SU-DHL-6 (cell line): ENCODE measurements around the gene SLC1A1.

ENCODE experiments used
- H2AFZ ChIP-seq: fragments of 200-600 bp; sonication (generic); 2 replicates; pipeline ENCODE4 v1.6.1; 2014; ENCODE audit warnings: low read depth, mild to moderate bottlenecking, moderate library complexity, mixed read lengths, antibody characterized with exemption, low read length; ENCODE audit not compliant: severe bottlenecking
- H3F3A ChIP-seq: fragments of 200-600 bp; shearing (Covaris generic); 2 replicates; pipeline ENCODE4 v1.6.0; 2016; ENCODE audit warnings: antibody characterized with exemption, mild to moderate bottlenecking; ENCODE audit not compliant: insufficient read depth
- H3K27ac ChIP-seq: fragments of 200-600 bp; sonication (generic); 2 replicates; pipeline ENCODE4 v1.5.1; 2016; ENCODE audit warnings: low read depth, mild to moderate bottlenecking, low read length, moderate library complexity, mixed read lengths
- H3K27me3 ChIP-seq: fragments of 200-600 bp; sonication (generic), shearing (Covaris generic); 2 replicates; pipeline ENCODE4 v1.6.0; 2014; ENCODE audit warnings: mild to moderate bottlenecking, low read length
- H3K36me3 ChIP-seq: fragments of 200-600 bp; sonication (generic); 2 replicates; pipeline ENCODE4 v1.6.1; 2014; ENCODE audit warnings: mild to moderate bottlenecking, low read length, mixed read lengths
- H3K4me2 ChIP-seq: fragments of 300-600, 200-600 bp; shearing (Covaris generic), sonication (generic); 2 replicates; pipeline ENCODE4 v1.6.0; 2014; ENCODE audit warnings: low read length, low read depth, mild to moderate bottlenecking; ENCODE audit not compliant: poor library complexity, severe bottlenecking
- H3K4me3 ChIP-seq: fragments of 200-600 bp; sonication (generic); 2 replicates; pipeline ENCODE4 v1.5.1; 2014; ENCODE audit warnings: antibody characterized with exemption, low read length, mild to moderate bottlenecking, mixed read lengths; ENCODE audit not compliant: insufficient read depth, poor library complexity, severe bottlenecking
- H3K79me2 ChIP-seq: fragments of 200-600 bp; sonication (generic); 2 replicates; pipeline ENCODE4 v1.6.1; 2014; ENCODE audit warnings: mild to moderate bottlenecking, low read length, moderate library complexity; ENCODE audit not compliant: insufficient read depth
- H3K9ac ChIP-seq: fragments of 200-600 bp; sonication (generic); 2 replicates; pipeline ENCODE4 v1.7.0; 2014; ENCODE audit warnings: mild to moderate bottlenecking, low read length
- H3K9me2 ChIP-seq: fragments of 200-600 bp; sonication (generic); replicated peaks from 2 replicates; pipeline ENCODE4 v1.6.1; 2014; ENCODE audit warnings: low read length; ENCODE audit not compliant: insufficient read depth
- H3K9me3 ChIP-seq: fragments of 200-600 bp; sonication (generic); 2 replicates; pipeline ENCODE4 v1.6.1; 2014; ENCODE audit warnings: low read length, mixed read lengths; ENCODE audit not compliant: insufficient read depth
- H4K20me1 ChIP-seq: fragments of 200-600 bp; sonication (generic); 2 replicates; pipeline ENCODE4 v1.6.1; 2014; ENCODE audit warnings: low read depth, mild to moderate bottlenecking, antibody characterized with exemption, low read length, moderate library complexity, mixed read lengths
- EZH2phosphoT487 ChIP-seq: fragments of 200-600 bp; sonication (generic), shearing (Covaris generic); conservative IDR thresholded peaks from 2 replicates; pipeline ENCODE4 v1.6.1; 2018; ENCODE audit warnings: mild to moderate bottlenecking, antibody characterized with exemption, low read length, moderate library complexity, mixed read lengths
- TF ChIP-seq, protein P1 (sequence below): fragments of 200-600 bp; sonication (generic); IDR thresholded peaks from one replicate; pipeline ENCODE4 v1.5.1; 2017; ENCODE audit warnings: antibody characterized with exemption, mild to moderate bottlenecking, low read length, moderate library complexity; ENCODE audit not compliant: insufficient read depth, poor library complexity, severe bottlenecking

The SLC1A1 gene

GRCh38 chr9:4581861-4582565 is 91.7 kb downstream of the SLC1A1 start:
- Histone ChIP-seq H3K9ac (no peak overlapping the region), H3K9me3 (no peaks in the 10 kb centered on the region), H3K9me2 (no peaks in the 10 kb centered on the region), H3F3A (no peaks in the 10 kb centered on the region), H3K27ac (no peak overlapping the region), H2AFZ (no peak overlapping the region), H3K27me3 (no peaks in the 10 kb centered on the region), H3K36me3 (no peaks in the 10 kb centered on the region), H4K20me1 (no peaks in the 10 kb centered on the region), H3K4me3 (no peak overlapping the region), H3K4me2 (no peak overlapping the region), H3K79me2 (no peaks in the 10 kb centered on the region)
- TF ChIP-seq, protein P1, sequence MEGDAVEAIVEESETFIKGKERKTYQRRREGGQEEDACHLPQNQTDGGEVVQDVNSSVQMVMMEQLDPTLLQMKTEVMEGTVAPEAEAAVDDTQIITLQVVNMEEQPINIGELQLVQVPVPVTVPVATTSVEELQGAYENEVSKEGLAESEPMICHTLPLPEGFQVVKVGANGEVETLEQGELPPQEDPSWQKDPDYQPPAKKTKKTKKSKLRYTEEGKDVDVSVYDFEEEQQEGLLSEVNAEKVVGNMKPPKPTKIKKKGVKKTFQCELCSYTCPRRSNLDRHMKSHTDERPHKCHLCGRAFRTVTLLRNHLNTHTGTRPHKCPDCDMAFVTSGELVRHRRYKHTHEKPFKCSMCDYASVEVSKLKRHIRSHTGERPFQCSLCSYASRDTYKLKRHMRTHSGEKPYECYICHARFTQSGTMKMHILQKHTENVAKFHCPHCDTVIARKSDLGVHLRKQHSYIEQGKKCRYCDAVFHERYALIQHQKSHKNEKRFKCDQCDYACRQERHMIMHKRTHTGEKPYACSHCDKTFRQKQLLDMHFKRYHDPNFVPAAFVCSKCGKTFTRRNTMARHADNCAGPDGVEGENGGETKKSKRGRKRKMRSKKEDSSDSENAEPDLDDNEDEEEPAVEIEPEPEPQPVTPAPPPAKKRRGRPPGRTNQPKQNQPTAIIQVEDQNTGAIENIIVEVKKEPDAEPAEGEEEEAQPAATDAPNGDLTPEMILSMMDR: no peak
- no peak for TF ChIP-seq EZH2phosphoT487

DNA sequence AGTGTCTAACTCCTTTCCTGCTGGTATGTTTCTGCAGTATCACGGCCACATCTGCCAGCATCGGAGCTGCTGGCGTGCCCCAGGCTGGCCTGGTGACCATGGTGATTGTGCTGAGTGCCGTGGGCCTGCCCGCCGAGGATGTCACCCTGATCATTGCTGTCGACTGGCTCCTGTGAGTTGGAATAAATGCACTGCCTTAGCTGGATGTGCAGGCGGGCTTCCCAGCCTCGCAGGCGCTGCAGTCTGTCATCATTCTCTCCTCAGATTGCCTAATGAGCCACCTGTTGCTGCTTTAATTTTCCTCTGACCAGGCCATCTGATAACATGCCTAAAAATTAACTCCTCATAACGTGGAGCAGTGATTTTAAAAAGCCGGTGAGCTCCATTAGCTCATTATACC is 92.7 kb downstream of the SLC1A1 start:
- TF ChIP-seq, protein P1: no peak
- no peak for TF ChIP-seq EZH2phosphoT487
- no peaks in the 10 kb centered on the region for H3K9me3 ChIP-seq

GRCh38 chr9:4584636-4585035 is 94.4 kb downstream of the SLC1A1 start:
- Histone ChIP-seq H2AFZ (no peak overlapping the region), H3K9me2 (no peaks in the 10 kb centered on the region), H3K4me3 (no peak overlapping the region), H3K36me3 (no peaks in the 10 kb centered on the region), H3K79me2 (no peaks in the 10 kb centered on the region), H3K27me3 (no peaks in the 10 kb centered on the region), H3K27ac (no peak overlapping the region), H3K4me2 (no peak overlapping the region), H3K9ac (no peak overlapping the region), H4K20me1 (no peaks in the 10 kb centered on the region), H3F3A (no peaks in the 10 kb centered on the region), H3K9me3 (no peaks in the 10 kb centered on the region)
- TF ChIP-seq, protein P1: no peak
- TF ChIP-seq EZH2phosphoT487: no peak

More for the DNA sequence above, 92.7 kb downstream of the SLC1A1 start:
- no peak overlapping the region for H2AFZ ChIP-seq
- H4K20me1 ChIP-seq: no peaks in the 10 kb centered on the region
- H3K27ac ChIP-seq: no peak overlapping the region
- no peaks in the 10 kb centered on the region for H3K36me3 ChIP-seq
- H3K27me3 ChIP-seq: no peaks in the 10 kb centered on the region
- H3K4me3 ChIP-seq: no peak overlapping the region
- H3K79me2 ChIP-seq: no peaks in the 10 kb centered on the region
- no peaks in the 10 kb centered on the region for H3F3A ChIP-seq
- H3K9ac ChIP-seq: no peak overlapping the region
- no peak overlapping the region for H3K4me2 ChIP-seq
- H3K9me2 ChIP-seq: no peaks in the 10 kb centered on the region
